Measurements from ENCODE around the gene LAMTOR1.

GRCh38 chr11:72112978-72113808, 10.1 kb upstream of the LAMTOR1 start:
- TF ChIP-seq, protein P1, sequence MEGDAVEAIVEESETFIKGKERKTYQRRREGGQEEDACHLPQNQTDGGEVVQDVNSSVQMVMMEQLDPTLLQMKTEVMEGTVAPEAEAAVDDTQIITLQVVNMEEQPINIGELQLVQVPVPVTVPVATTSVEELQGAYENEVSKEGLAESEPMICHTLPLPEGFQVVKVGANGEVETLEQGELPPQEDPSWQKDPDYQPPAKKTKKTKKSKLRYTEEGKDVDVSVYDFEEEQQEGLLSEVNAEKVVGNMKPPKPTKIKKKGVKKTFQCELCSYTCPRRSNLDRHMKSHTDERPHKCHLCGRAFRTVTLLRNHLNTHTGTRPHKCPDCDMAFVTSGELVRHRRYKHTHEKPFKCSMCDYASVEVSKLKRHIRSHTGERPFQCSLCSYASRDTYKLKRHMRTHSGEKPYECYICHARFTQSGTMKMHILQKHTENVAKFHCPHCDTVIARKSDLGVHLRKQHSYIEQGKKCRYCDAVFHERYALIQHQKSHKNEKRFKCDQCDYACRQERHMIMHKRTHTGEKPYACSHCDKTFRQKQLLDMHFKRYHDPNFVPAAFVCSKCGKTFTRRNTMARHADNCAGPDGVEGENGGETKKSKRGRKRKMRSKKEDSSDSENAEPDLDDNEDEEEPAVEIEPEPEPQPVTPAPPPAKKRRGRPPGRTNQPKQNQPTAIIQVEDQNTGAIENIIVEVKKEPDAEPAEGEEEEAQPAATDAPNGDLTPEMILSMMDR (IDR thresholded peaks at IDR 0.05; ENCODE audit: extremely low read depth in 1 of 2, insufficient read depth in 1 of 2, low read depth in 1 of 2, low read length in 2 of 2) = no peak
- TF ChIP-seq POLR2A (IDR thresholded peaks at IDR 0.05; ENCODE audit: low read depth, low read length) (no peak), POLR2AphosphoS5 (IDR thresholded peaks at IDR 0.05; ENCODE audit: insufficient read depth, low read depth, low read length) (no peak), EZH2 (IDR thresholded peaks at IDR 0.05; ENCODE audit: borderline replicate concordance, low read depth, low read length, severe bottlenecking) (no peak)
- TF ChIP-seq, protein P2, sequence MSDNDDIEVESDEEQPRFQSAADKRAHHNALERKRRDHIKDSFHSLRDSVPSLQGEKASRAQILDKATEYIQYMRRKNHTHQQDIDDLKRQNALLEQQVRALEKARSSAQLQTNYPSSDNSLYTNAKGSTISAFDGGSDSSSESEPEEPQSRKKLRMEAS (IDR thresholded peaks at IDR 0.05; ENCODE audit: insufficient read depth, insufficient read length) = no peak
